HEK293T (cell line): ENCODE data around the gene HOXA6.

Source experiments
- ARNT ChIP-seq: fragments of 450-650 bp; IDR thresholded peaks from 2 replicates; pipeline ENCODE4 v1.6.1; 2017; ENCODE audit warnings: mild to moderate bottlenecking
- BHLHE40 ChIP-seq: fragments of 450-650 bp; IDR thresholded peaks from 2 replicates; pipeline ENCODE4 v1.6.1; 2016; ENCODE audit warnings: mild to moderate bottlenecking, moderate library complexity, borderline replicate concordance
- CTBP1 ChIP-seq: fragments of 450-650 bp; IDR thresholded peaks from 2 replicates; pipeline ENCODE4 v1.6.1; 2016; ENCODE audit warnings: borderline replicate concordance
- ELF4 ChIP-seq: fragments of 450-650 bp; IDR thresholded peaks from 2 replicates; pipeline ENCODE4 v1.6.1; 2017; ENCODE audit warnings: antibody characterized with exemption
- FOXA1 ChIP-seq: fragments of 450-650 bp; IDR thresholded peaks from 2 replicates; pipeline ENCODE4 v1.6.1; 2016; ENCODE audit warnings: mild to moderate bottlenecking
- FOXK2 ChIP-seq: fragments of 450-650 bp; IDR thresholded peaks from 2 replicates; pipeline ENCODE4 v1.6.1; 2016; ENCODE audit warnings: mild to moderate bottlenecking
- FOXM1 ChIP-seq: fragments of 450-650 bp; IDR thresholded peaks from 2 replicates; pipeline ENCODE4 v1.6.1; 2017; ENCODE audit warnings: mild to moderate bottlenecking, borderline replicate concordance
- HDGF ChIP-seq: fragments of 450-650 bp; IDR thresholded peaks from 2 replicates; pipeline ENCODE4 v1.6.1; 2017; ENCODE audit warnings: antibody characterized with exemption, borderline replicate concordance
- NFRKB ChIP-seq: fragments of 450-650 bp; IDR thresholded peaks from 2 replicates; pipeline ENCODE4 v1.6.1; 2016; ENCODE audit warnings: mild to moderate bottlenecking, moderate library complexity
- PKNOX1 ChIP-seq: fragments of 450-650 bp; IDR thresholded peaks from 2 replicates; pipeline ENCODE4 v1.6.1; 2016
- SP1 ChIP-seq: fragments of 450-650 bp; IDR thresholded peaks from 2 replicates; pipeline ENCODE4 v1.6.1; 2017
- SUZ12 ChIP-seq: fragments of 450-650 bp; IDR thresholded peaks from 2 replicates; pipeline ENCODE4 v1.6.1; 2016; ENCODE audit warnings: mild to moderate bottlenecking
- TARDBP ChIP-seq: fragments of 450-650 bp; IDR thresholded peaks from 2 replicates; pipeline ENCODE4 v1.6.1; 2016
- ZNF384 ChIP-seq: fragments of 450-650 bp; IDR thresholded peaks from 2 replicates; pipeline ENCODE4 v1.6.1; 2016

- TF ChIP-seq ELF4, result no peak
- TF ChIP-seq SUZ12, result no peak
- no peak for TF ChIP-seq FOXM1
- TF ChIP-seq TARDBP, result no peak
- no peak for TF ChIP-seq SP1
- TF ChIP-seq BHLHE40, result no peak
- no peak for TF ChIP-seq ZNF384
- TF ChIP-seq FOXA1, result no peak
- TF ChIP-seq HDGF, result no peak
- TF ChIP-seq ARNT, result no peak
- no peak for TF ChIP-seq NFRKB
- TF ChIP-seq FOXK2, result no peak
- no peak for TF ChIP-seq PKNOX1
- no peak for TF ChIP-seq CTBP1
Measured at GRCh38 chr7:27145914-27146412, 1.6 kb downstream of the HOXA6 start.
